ENCODE data around the gene DAAM1. TPM values are rescaled to one million over a fixed set of nuclear protein-coding genes. Genes with fewer than 3 reads are reported as not detected.

DAAM1 gene
- total RNA-seq, 1 experiment from 2014 or later = 30.4 TPM

DNA sequence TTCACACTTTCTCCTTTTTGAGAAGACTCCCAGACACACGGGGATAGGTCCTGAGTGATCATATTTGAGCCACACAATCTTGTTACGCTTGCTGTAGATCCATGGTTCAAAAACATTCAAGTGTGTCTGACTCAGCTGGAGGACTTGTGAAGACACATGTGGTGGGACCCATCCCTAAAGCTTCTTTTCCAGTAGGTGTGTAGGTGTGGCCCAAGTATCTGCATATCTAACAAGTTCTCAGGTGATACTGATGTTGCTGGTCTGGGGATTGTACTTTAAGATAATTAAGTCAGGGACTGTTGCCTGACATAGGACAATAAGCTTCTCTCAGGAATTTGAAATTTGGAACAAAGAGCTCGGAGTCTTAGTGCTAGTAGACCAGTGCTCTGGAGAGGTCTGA, 4.1 kb upstream of the DAAM1 start:
- Mint-ChIP-seq H3K4me3 (no peak overlapping the region), H3K27me3 (ENCODE audit: low read depth) (peaks cover 30% of the 10 kb centered on the region), H3K27ac (no peak overlapping the region), H3K4me1 (peaks cover 10% of the 10 kb centered on the region), H3K9me3 (no peaks in the 10 kb centered on the region), H3K36me3 (no peaks in the 10 kb centered on the region)
- no peak for DNase-seq (ENCODE audit: low spot score)
- ATAC-seq = no peak
- ChIA-PET POLR2A (no interaction called here), CTCF (no interaction called here)
- TF ChIP-seq, protein P1, sequence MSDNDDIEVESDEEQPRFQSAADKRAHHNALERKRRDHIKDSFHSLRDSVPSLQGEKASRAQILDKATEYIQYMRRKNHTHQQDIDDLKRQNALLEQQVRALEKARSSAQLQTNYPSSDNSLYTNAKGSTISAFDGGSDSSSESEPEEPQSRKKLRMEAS (CRISPR knock-in tag; IDR thresholded peaks at IDR 0.05) = no peak
- TF ChIP-seq, protein P2, sequence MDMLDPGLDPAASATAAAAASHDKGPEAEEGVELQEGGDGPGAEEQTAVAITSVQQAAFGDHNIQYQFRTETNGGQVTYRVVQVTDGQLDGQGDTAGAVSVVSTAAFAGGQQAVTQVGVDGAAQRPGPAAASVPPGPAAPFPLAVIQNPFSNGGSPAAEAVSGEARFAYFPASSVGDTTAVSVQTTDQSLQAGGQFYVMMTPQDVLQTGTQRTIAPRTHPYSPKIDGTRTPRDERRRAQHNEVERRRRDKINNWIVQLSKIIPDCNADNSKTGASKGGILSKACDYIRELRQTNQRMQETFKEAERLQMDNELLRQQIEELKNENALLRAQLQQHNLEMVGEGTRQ (CRISPR knock-in tag; IDR thresholded peaks at IDR 0.05) = no peak
- TF ChIP-seq ZNF219 (CRISPR knock-in tag; IDR thresholded peaks at IDR 0.05; ENCODE audit: borderline replicate concordance) = no peak
- TF ChIP-seq, protein P3, sequence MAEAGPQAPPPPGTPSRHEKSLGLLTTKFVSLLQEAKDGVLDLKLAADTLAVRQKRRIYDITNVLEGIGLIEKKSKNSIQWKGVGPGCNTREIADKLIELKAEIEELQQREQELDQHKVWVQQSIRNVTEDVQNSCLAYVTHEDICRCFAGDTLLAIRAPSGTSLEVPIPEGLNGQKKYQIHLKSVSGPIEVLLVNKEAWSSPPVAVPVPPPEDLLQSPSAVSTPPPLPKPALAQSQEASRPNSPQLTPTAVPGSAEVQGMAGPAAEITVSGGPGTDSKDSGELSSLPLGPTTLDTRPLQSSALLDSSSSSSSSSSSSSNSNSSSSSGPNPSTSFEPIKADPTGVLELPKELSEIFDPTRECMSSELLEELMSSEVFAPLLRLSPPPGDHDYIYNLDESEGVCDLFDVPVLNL (CRISPR knock-in tag; IDR thresholded peaks at IDR 0.05; ENCODE audit: borderline replicate concordance, low read depth) = no peak
- no peak for TF ChIP-seq RORB (CRISPR knock-in tag; IDR thresholded peaks at IDR 0.05)
- TF ChIP-seq ZNF423 (CRISPR knock-in tag; IDR thresholded peaks at IDR 0.05) = no peak
- TF ChIP-seq, protein P4, sequence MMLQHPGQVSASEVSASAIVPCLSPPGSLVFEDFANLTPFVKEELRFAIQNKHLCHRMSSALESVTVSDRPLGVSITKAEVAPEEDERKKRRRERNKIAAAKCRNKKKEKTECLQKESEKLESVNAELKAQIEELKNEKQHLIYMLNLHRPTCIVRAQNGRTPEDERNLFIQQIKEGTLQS (CRISPR knock-in tag; conservative IDR thresholded peaks at IDR 0.05) = no peak
- TF ChIP-seq, protein P5, sequence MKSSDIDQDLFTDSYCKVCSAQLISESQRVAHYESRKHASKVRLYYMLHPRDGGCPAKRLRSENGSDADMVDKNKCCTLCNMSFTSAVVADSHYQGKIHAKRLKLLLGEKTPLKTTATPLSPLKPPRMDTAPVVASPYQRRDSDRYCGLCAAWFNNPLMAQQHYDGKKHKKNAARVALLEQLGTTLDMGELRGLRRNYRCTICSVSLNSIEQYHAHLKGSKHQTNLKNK (CRISPR knock-in tag; IDR thresholded peaks at IDR 0.05) = no peak
- no peak for TF ChIP-seq MYBL2 (CRISPR knock-in tag; IDR thresholded peaks at IDR 0.05)
- TF ChIP-seq, protein P6, sequence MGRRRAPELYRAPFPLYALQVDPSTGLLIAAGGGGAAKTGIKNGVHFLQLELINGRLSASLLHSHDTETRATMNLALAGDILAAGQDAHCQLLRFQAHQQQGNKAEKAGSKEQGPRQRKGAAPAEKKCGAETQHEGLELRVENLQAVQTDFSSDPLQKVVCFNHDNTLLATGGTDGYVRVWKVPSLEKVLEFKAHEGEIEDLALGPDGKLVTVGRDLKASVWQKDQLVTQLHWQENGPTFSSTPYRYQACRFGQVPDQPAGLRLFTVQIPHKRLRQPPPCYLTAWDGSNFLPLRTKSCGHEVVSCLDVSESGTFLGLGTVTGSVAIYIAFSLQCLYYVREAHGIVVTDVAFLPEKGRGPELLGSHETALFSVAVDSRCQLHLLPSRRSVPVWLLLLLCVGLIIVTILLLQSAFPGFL (CRISPR knock-in tag; IDR thresholded peaks at IDR 0.05; ENCODE audit: borderline replicate concordance) = no peak
- TF ChIP-seq NR2C2 (CRISPR knock-in tag; IDR thresholded peaks at IDR 0.05) = no peak
- TF ChIP-seq, protein P7, sequence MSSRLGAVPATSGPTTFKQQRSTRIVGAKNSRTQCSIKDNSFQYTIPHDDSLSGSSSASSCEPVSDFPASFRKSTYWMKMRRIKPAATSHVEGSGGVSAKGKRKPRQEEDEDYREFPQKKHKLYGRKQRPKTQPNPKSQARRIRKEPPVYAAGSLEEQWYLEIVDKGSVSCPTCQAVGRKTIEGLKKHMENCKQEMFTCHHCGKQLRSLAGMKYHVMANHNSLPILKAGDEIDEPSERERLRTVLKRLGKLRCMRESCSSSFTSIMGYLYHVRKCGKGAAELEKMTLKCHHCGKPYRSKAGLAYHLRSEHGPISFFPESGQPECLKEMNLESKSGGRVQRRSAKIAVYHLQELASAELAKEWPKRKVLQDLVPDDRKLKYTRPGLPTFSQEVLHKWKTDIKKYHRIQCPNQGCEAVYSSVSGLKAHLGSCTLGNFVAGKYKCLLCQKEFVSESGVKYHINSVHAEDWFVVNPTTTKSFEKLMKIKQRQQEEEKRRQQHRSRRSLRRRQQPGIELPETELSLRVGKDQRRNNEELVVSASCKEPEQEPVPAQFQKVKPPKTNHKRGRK (CRISPR knock-in tag; IDR thresholded peaks at IDR 0.05; ENCODE audit: borderline replicate concordance) = no peak
- TF ChIP-seq NFYB (CRISPR knock-in tag; conservative IDR thresholded peaks at IDR 0.05; ENCODE audit: low read depth) = no peak
- TF ChIP-seq NFE2L1 (CRISPR knock-in tag; IDR thresholded peaks at IDR 0.05) = no peak
- no peak for TF ChIP-seq IRF2 (CRISPR knock-in tag; IDR thresholded peaks at IDR 0.05; ENCODE audit: borderline replicate concordance, low read depth)
- TF ChIP-seq, protein P8, sequence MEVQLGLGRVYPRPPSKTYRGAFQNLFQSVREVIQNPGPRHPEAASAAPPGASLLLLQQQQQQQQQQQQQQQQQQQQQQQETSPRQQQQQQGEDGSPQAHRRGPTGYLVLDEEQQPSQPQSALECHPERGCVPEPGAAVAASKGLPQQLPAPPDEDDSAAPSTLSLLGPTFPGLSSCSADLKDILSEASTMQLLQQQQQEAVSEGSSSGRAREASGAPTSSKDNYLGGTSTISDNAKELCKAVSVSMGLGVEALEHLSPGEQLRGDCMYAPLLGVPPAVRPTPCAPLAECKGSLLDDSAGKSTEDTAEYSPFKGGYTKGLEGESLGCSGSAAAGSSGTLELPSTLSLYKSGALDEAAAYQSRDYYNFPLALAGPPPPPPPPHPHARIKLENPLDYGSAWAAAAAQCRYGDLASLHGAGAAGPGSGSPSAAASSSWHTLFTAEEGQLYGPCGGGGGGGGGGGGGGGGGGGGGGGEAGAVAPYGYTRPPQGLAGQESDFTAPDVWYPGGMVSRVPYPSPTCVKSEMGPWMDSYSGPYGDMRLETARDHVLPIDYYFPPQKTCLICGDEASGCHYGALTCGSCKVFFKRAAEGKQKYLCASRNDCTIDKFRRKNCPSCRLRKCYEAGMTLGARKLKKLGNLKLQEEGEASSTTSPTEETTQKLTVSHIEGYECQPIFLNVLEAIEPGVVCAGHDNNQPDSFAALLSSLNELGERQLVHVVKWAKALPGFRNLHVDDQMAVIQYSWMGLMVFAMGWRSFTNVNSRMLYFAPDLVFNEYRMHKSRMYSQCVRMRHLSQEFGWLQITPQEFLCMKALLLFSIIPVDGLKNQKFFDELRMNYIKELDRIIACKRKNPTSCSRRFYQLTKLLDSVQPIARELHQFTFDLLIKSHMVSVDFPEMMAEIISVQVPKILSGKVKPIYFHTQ (CRISPR knock-in tag; IDR thresholded peaks at IDR 0.05) = no peak
- no peak for TF ChIP-seq SMAD4 (CRISPR knock-in tag; IDR thresholded peaks at IDR 0.05)

DNA sequence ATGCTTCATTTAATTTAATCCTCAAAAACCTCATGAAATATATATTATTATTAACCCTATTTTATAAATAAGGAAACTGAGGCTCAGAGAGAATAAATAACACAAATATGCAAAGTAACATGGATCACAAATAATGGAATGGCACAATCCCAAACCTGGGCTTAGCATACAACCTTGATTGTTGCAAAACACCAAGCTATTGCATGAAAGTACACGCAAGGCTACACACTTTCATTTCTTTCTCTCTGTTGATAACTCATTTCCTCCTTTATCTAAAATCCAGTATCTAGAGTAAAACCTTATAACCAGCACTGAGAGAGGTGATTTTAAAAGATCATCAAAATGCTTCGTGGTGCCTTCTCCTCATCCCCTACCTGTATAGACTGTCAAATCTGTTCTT, 2.8 kb upstream of the DAAM1 start:
- Mint-ChIP-seq H3K36me3 (no peaks in the 10 kb centered on the region), H3K4me1 (peaks cover 13% of the 10 kb centered on the region), H3K9me3 (no peaks in the 10 kb centered on the region), H3K27me3 (ENCODE audit: low read depth) (peaks cover 35% of the 10 kb centered on the region), H3K4me3 (no peak overlapping the region), H3K27ac (no peak overlapping the region)
- POLR2A ChIA-PET = no interaction called here
- CTCF ChIA-PET = no interaction called here
- ATAC-seq (no peak), DNase-seq (ENCODE audit: low spot score) (no peak)
- TF ChIP-seq TCF7 (CRISPR knock-in tag; IDR thresholded peaks at IDR 0.05; ENCODE audit: low read depth) = no peak
- TF ChIP-seq, protein P9, sequence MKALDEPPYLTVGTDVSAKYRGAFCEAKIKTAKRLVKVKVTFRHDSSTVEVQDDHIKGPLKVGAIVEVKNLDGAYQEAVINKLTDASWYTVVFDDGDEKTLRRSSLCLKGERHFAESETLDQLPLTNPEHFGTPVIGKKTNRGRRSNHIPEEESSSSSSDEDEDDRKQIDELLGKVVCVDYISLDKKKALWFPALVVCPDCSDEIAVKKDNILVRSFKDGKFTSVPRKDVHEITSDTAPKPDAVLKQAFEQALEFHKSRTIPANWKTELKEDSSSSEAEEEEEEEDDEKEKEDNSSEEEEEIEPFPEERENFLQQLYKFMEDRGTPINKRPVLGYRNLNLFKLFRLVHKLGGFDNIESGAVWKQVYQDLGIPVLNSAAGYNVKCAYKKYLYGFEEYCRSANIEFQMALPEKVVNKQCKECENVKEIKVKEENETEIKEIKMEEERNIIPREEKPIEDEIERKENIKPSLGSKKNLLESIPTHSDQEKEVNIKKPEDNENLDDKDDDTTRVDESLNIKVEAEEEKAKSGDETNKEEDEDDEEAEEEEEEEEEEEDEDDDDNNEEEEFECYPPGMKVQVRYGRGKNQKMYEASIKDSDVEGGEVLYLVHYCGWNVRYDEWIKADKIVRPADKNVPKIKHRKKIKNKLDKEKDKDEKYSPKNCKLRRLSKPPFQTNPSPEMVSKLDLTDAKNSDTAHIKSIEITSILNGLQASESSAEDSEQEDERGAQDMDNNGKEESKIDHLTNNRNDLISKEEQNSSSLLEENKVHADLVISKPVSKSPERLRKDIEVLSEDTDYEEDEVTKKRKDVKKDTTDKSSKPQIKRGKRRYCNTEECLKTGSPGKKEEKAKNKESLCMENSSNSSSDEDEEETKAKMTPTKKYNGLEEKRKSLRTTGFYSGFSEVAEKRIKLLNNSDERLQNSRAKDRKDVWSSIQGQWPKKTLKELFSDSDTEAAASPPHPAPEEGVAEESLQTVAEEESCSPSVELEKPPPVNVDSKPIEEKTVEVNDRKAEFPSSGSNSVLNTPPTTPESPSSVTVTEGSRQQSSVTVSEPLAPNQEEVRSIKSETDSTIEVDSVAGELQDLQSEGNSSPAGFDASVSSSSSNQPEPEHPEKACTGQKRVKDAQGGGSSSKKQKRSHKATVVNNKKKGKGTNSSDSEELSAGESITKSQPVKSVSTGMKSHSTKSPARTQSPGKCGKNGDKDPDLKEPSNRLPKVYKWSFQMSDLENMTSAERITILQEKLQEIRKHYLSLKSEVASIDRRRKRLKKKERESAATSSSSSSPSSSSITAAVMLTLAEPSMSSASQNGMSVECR (CRISPR knock-in tag; IDR thresholded peaks at IDR 0.05; ENCODE audit: borderline replicate concordance) = no peak
- no peak for TF ChIP-seq SOX15 (CRISPR knock-in tag; IDR thresholded peaks at IDR 0.05)
- no peak for TF ChIP-seq ZNF317 (CRISPR knock-in tag; IDR thresholded peaks at IDR 0.05; ENCODE audit: borderline replicate concordance, low read depth)
- TF ChIP-seq FOXJ3 (CRISPR knock-in tag; IDR thresholded peaks at IDR 0.05; ENCODE audit: borderline replicate concordance) = no peak
